Activated CD8-positive, alpha-beta memory T cell treated with anti-CD3 and anti-CD28 coated beads, Interleukin-2, amount 10 ng/mL, durations not matched to agents 7 days and 5 days (primary cell): ENCODE results near the gene ZDHHC24. TPM values are rescaled to one million over a fixed set of nuclear protein-coding genes. Genes with fewer than 3 reads are reported as not detected.

Source experiments
- ATAC-seq: fragments of 150-1000 bp; cut with Tn5 transposase; one replicate; pipeline ENCODE4 v1.10.0; 2021; ENCODE audit warnings: moderate library complexity
- CTCF ChIA-PET: fragments of 350-600 bp; sonication (Branson Sonifier 250); formaldehyde crosslinking; loops from one replicate; lab custom pipeline; 2021; ENCODE audit warnings: antibody characterized with exemption; lab: Charles Lee
- DNase-seq: peaks from one replicate; pipeline ENCODE4 v3.0.0-alpha.2; 2020
- H3K27ac Mint-ChIP-seq: one replicate; pipeline ENCODE4 v1.8.0; 2021; ENCODE audit warnings: mild to moderate bottlenecking, mixed read lengths
- H3K27me3 Mint-ChIP-seq: one replicate; pipeline ENCODE4 v1.8.0; 2021; ENCODE audit warnings: mixed read lengths
- H3K36me3 Mint-ChIP-seq: one replicate; pipeline ENCODE4 v1.8.0; 2021; ENCODE audit warnings: mild to moderate bottlenecking, mixed read lengths
- H3K4me1 Mint-ChIP-seq: one replicate; pipeline ENCODE4 v1.8.0; 2021; ENCODE audit warnings: mixed read lengths
- H3K4me3 Mint-ChIP-seq: one replicate; pipeline ENCODE4 v1.8.0; 2021; ENCODE audit warnings: mild to moderate bottlenecking, moderate library complexity, mixed read lengths
- H3K9me3 Mint-ChIP-seq: one replicate; pipeline ENCODE4 v1.8.0; 2022; ENCODE audit warnings: low read depth, mixed read lengths
- total RNA-seq, 2 experiments: library from RNA; stranded (reverse); gene quantifications; one replicate each; pipeline ENCODE4 v1.2.3, GENCODE V29; 2021

Gene ZDHHC24
- total RNA-seq, 2 experiments from 2014 or later = 18.7 to 19.8 TPM

DNA sequence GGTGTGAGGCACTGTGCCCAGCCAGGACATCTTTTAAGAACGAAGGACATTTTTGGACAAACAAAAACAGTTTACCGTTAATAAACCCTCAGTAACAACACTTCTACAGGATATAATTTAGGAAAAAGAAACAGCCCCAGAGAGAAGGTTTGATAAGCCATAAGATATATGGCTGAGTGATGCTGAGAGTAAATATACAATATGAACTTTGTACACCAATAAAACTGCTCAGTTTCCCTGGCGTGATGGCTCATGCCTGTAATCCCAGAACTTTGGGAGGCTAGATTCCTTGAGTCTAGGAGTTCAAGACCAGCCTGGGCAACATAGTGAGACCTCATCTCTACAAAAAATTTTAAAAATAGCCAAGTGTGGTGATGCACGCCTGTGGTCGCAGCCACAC lies 47.3 kb downstream of the ZDHHC24 start:
- ATAC-seq = no peak
- H3K9me3 Mint-ChIP-seq = no peaks in the 10 kb centered on the region
- H3K27ac Mint-ChIP-seq = no peak overlapping the region
- H3K4me1 Mint-ChIP-seq = no peaks in the 10 kb centered on the region
- CTCF ChIA-PET = no interaction called here
- H3K27me3 Mint-ChIP-seq = no peaks in the 10 kb centered on the region
- no peak for DNase-seq
- H3K4me3 Mint-ChIP-seq = no peak overlapping the region
- peaks cover 14% of the 10 kb centered on the region for H3K36me3 Mint-ChIP-seq

- no peak overlapping the region for H3K27ac Mint-ChIP-seq
- no peak overlapping the region for H3K4me3 Mint-ChIP-seq
- CTCF ChIA-PET = no interaction called here
- no peak for ATAC-seq
- H3K27me3 Mint-ChIP-seq = no peaks in the 10 kb centered on the region
- no peak for DNase-seq
- no peaks in the 10 kb centered on the region for H3K9me3 Mint-ChIP-seq
- no peaks in the 10 kb centered on the region for H3K4me1 Mint-ChIP-seq
- peaks cover 18% of the 10 kb centered on the region for H3K36me3 Mint-ChIP-seq
Observed at GRCh38 chr11:66497206-66497605, 48.6 kb downstream of the ZDHHC24 start.

GRCh38 chr11:66495401-66495854 lies 50.4 kb downstream of the ZDHHC24 start:
- H3K27ac Mint-ChIP-seq = no peak overlapping the region
- peaks cover 15% of the 10 kb centered on the region for H3K36me3 Mint-ChIP-seq
- no peak overlapping the region for H3K4me3 Mint-ChIP-seq
- CTCF ChIA-PET = interaction anchor here (1.1 kb wide), 1 partner anchor 12 kb away, joined by 5 read pairs; no protein-coding TSS in a partner anchor
- ATAC-seq (peak; percentile 47), DNase-seq (no peak)
- H3K4me1 Mint-ChIP-seq = no peaks in the 10 kb centered on the region
- H3K27me3 Mint-ChIP-seq = no peaks in the 10 kb centered on the region
- H3K9me3 Mint-ChIP-seq = no peaks in the 10 kb centered on the region

DNA sequence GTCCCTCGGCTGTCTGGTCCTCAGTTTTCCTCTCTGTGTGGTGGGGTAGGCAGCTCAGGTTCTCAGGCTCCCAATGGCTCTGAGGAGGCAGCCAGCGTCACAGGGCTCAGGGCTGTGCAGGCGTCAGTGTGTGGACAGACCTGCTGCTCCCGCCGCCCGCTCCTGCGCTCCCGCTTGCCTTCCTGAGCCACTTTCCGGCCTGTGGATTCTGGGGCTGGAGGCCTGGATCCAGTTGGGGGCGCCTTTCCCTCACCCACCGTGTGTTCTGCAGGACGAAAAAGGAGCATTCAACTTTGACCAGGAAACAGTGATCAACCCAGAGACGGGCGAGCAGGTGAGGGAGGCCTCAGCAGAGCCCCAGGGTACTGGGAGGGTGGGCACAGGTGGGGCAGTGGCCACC lies 50.9 kb downstream of the ZDHHC24 start:
- ATAC-seq = no peak
- CTCF ChIA-PET = interaction anchor here (1.1 kb wide), 1 partner anchor 11 kb away, joined by 5 read pairs; no protein-coding TSS in a partner anchor

DNA sequence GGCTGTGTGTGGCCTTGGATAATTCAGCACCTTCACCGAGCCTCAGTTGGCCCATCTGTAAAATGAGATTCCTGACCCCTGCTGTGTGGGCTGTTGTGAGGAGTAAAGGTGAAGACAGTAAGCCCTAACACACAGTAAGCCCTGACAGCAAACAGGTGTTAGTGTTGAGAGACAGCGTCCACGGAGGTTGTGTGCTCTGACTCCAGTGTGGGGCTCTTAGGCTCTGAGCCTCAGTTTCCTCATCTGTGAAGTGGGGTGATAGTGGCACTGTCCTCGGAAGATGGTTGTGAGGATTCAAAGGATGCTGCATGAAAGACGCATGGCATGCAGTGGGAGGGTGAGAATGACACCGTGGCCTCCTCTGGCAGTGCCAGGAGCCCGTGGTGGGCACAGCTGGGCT lies 51.4 kb downstream of the ZDHHC24 start:
- Mint-ChIP-seq H3K27me3 (no peaks in the 10 kb centered on the region), H3K36me3 (peaks cover 15% of the 10 kb centered on the region), H3K9me3 (no peaks in the 10 kb centered on the region), H3K4me3 (no peak overlapping the region), H3K27ac (no peak overlapping the region), H3K4me1 (no peaks in the 10 kb centered on the region)
- CTCF ChIA-PET = interaction anchor here (1.1 kb wide), 1 partner anchor 11 kb away, joined by 5 read pairs; no protein-coding TSS in a partner anchor
- DNase-seq (no peak), ATAC-seq (no peak)

More for the DNA sequence above, 50.9 kb downstream of the ZDHHC24 start:
- Mint-ChIP-seq H3K4me1 (no peaks in the 10 kb centered on the region), H3K27me3 (no peaks in the 10 kb centered on the region), H3K36me3 (peaks cover 15% of the 10 kb centered on the region), H3K9me3 (no peaks in the 10 kb centered on the region), H3K4me3 (no peak overlapping the region), H3K27ac (no peak overlapping the region)
- no peak for DNase-seq

DNA sequence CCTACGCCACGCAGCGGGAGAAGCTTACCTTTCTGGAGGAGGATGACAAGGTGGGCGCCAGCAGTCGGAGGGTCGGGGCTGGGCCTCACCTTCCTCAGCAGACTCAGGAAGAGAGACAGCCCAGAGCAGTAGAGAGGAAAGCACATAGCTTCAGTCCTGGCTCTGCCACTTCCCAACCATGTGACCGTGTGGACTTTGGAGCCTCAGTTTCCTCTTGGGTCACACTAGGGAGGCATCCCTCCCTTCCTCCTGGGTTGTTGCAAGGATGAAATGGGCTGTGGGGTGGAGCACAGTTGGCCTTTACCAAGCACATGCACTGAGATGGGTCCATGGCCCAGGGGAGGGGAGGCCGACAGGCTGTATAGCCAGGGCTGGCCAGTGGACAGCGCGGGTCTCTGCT lies 52.7 kb downstream of the ZDHHC24 start:
- no peaks in the 10 kb centered on the region for H3K4me1 Mint-ChIP-seq
- H3K27ac Mint-ChIP-seq = no peak overlapping the region
- H3K4me3 Mint-ChIP-seq = no peak overlapping the region
- ATAC-seq (no peak), DNase-seq (no peak)
- peaks cover 15% of the 10 kb centered on the region for H3K36me3 Mint-ChIP-seq
- CTCF ChIA-PET = interaction anchor here (1.5 kb wide), 1 partner anchor 107 kb away, joined by 3 read pairs; no protein-coding TSS in a partner anchor
- no peaks in the 10 kb centered on the region for H3K27me3 Mint-ChIP-seq
- H3K9me3 Mint-ChIP-seq = no peaks in the 10 kb centered on the region

DNA sequence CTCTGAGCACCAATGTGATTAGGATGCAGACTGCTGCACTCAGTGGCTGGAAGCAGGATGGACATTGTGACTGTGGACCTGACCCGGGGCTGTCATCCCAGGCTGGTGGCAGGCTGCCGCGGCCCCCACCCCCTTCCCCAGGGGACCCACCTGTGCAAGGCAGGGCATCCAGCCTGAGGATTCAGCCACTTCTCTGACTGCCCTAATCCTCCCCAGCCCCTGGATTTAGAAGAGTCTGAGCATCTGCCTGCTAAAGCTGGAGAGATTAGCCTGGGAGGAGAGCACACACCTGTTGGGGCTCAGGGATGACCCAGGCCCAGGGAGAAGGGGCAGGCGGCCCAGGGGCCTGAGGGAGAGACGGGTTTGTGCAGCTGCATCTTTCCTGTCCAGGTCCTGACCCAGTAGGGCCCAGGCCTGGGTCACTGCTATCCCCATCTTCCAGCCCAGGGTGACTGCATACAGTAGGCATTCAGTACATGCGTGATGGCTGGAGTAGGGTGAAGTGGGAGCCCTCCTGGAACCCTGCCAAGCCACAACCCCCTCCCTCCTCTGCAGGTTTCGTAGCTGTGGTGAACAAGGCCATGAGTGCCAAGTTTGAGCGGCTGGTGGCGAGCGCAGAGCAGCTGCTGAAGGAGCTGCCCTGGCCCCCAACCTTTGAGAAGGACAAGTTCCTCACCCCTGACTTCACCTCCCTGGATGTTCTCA lies 53.5 kb downstream of the ZDHHC24 start:
- peaks cover 15% of the 10 kb centered on the region for H3K36me3 Mint-ChIP-seq
- H3K9me3 Mint-ChIP-seq = no peaks in the 10 kb centered on the region
- CTCF ChIA-PET = interaction anchor here (1.1 to 1.5 kb wide), 4 partner anchors 13 to 186 kb away, joined by 3 to 5 read pairs (median 4); partner anchors contain the start of gene RBM4B
- no peak for DNase-seq
- no peak overlapping the region for H3K4me3 Mint-ChIP-seq
- no peak for ATAC-seq
- no peaks in the 10 kb centered on the region for H3K27me3 Mint-ChIP-seq
- H3K4me1 Mint-ChIP-seq = no peaks in the 10 kb centered on the region
- H3K27ac Mint-ChIP-seq = no peak overlapping the region

DNA sequence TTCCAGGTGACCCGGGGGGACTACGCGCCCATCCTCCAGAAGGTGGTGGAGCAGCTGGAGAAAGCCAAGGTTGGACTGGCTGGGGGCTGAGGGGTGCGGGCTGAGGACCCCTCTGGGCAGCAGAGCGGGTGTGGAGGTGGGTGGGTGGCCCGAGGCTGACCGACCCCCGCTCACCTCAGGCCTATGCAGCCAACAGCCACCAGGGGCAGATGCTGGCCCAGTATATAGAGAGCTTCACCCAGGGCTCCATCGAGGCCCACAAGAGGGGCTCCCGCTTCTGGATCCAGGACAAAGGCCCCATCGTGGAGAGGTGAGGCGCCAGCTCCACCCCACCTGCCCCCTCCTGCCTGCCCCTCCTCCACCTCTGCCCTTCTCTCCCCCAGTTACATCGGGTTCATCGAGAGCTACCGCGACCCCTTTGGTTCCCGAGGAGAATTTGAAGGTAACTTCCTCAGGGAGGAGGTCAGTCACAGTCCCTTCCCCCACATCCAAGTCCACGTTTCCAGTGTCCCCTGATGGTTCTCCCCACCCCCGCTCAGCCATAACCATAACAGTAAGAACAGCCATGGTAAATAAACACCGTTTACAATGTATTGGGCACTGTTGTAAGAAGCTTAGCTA lies 54.4 kb downstream of the ZDHHC24 start:
- no peaks in the 10 kb centered on the region for H3K4me1 Mint-ChIP-seq
- H3K27me3 Mint-ChIP-seq = no peaks in the 10 kb centered on the region
- DNase-seq (no peak), ATAC-seq (no peak)
- H3K36me3 Mint-ChIP-seq = peaks cover 11% of the 10 kb centered on the region
- no peak overlapping the region for H3K27ac Mint-ChIP-seq
- CTCF ChIA-PET = interaction anchor here (1.0 to 1.5 kb wide), 5 partner anchors 11 to 186 kb away, joined by 3 to 6 read pairs (median 4); partner anchors contain the start of genes DPP3 and RBM4B
- no peak overlapping the region for H3K4me3 Mint-ChIP-seq
- H3K9me3 Mint-ChIP-seq = no peaks in the 10 kb centered on the region

- CTCF ChIA-PET = interaction anchor here (0.6 to 1.6 kb wide), 3 partner anchors 10 to 203 kb away, joined by 3 to 4 read pairs (median 3); partner anchors contain the start of gene DPP3
- no peak for ATAC-seq
- Mint-ChIP-seq H3K4me3 (no peak overlapping the region), H3K27ac (no peak overlapping the region), H3K4me1 (peaks cover 1% of the 10 kb centered on the region), H3K36me3 (peaks cover 10% of the 10 kb centered on the region), H3K9me3 (no peaks in the 10 kb centered on the region), H3K27me3 (no peaks in the 10 kb centered on the region)
- no peak for DNase-seq
Observed at GRCh38 chr11:66489636-66490035, 56.2 kb downstream of the ZDHHC24 start.

DNA sequence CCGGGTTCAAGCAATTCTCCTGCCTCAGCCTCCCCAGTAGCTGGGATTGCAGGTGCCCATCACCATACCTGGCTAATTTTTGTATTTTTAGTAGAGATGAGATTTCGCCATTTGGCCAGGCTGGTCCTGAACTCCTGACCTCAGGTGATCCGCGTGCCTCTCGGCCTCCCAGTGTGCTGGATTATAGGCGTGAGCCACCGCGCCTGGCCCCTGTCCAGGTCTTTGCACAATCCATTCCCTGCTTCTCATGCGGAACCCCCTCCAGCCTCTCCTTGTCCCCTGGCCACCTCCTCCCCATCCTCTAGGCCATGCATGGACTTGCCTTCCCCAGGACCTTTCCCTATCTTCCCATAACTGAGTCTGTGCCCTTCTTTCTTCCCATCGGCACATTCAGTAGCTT lies 56.9 kb downstream of the ZDHHC24 start:
- H3K4me3 Mint-ChIP-seq = no peak overlapping the region
- H3K36me3 Mint-ChIP-seq = peaks cover 10% of the 10 kb centered on the region
- H3K9me3 Mint-ChIP-seq = no peaks in the 10 kb centered on the region
- no peak for DNase-seq
- no peak for ATAC-seq
- peaks cover 1% of the 10 kb centered on the region for H3K4me1 Mint-ChIP-seq
- H3K27ac Mint-ChIP-seq = no peak overlapping the region
- CTCF ChIA-PET = interaction anchor here (0.7 kb wide), 1 partner anchor 9 kb away, joined by 3 read pairs; the partner anchor contains the start of gene DPP3
- H3K27me3 Mint-ChIP-seq = no peaks in the 10 kb centered on the region

DNA sequence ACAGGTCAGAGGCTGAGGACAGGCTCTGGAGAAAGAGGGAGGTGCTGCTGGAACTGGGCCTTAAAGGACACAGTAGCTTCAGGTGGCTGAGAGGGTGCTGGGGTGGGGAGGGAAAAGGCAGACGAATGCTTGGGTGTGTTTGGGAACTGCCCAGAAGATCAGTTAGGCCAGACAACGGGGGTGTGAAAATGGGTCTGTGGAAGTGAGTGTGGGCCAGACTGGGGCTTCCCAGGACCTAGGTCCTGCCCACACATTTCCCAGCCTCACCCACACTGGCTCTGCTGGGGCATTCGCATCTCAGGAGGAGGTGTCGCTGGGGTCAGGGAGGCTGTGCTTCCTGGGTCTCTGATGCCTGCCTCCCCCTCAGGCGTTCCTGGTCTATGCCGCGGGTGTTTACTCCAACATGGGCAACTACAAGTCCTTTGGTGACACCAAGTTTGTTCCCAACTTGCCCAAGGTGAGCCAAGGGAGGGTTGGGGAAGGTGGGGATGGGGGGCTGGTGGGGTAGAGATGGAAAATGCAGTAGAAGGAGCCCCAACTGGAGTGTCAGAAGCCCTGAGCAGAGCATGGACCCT lies 61.0 kb downstream of the ZDHHC24 start:
- Mint-ChIP-seq H3K36me3 (peaks cover 12% of the 10 kb centered on the region), H3K4me3 (no peak overlapping the region), H3K27ac (no peak overlapping the region), H3K4me1 (peaks cover 22% of the 10 kb centered on the region), H3K9me3 (no peaks in the 10 kb centered on the region), H3K27me3 (no peaks in the 10 kb centered on the region)
- ATAC-seq (no peak), DNase-seq (no peak)
- CTCF ChIA-PET = interaction anchor here (1.1 to 2.0 kb wide), 3 partner anchors 10 to 193 kb away, joined by 3 to 6 read pairs (median 5); partner anchors contain the start of gene RBM4B

DNA sequence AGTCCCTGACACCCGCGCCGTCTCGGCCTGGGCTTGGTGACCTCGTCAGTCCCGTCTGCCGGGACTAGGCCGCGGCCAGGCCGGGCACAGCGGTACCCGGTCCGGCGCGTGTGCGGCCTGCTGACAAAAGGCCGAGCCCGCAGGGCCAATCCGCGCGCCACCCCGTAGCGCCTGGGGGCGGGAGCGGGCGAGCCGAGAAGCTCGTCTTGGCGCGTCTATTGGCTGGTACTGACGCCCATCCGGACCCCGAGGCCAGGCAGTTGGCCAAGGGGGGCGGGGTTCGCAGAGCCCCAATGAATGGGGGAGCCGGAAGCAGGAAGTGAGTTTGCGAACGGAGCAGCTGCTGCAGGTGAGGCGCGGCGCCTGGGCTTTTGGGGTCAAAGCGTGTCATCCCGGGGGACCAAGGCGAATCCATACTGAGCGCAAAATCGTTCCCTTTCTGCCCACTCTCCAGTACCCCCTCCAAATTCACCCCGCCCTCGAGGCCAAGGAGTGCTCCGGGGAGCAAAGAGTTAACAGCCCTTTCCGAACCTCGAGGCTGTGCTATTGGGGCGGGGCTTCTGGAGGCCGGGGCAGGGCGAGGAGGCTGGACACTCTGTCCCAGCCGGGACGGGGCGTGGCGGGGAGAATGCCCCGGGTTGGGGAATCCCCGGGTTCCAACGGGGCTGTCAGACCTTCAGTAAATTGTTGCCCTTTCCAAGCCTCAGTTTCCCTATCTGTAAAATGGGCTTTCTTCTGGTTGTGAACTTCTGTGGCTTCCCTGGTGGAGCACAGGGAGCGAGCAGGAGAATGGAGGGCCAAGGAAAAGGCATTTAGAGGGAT lies 65.5 kb downstream of the ZDHHC24 start, which contains the start of gene DPP3:
TSS of gene DPP3 (plus strand) at position 318 of the 822 bp plus-strand sequence. CDS start 1,767 bp downstream, outside the sequence.
- no peaks in the 10 kb centered on the region for H3K9me3 Mint-ChIP-seq

More for the DNA sequence above, 65.5 kb downstream of the ZDHHC24 start, which contains the start of gene DPP3:
- H3K27me3 Mint-ChIP-seq = no peaks in the 10 kb centered on the region
- ATAC-seq = peak; percentile 98
- peaks cover 7% of the 10 kb centered on the region for H3K36me3 Mint-ChIP-seq
- DNase-seq = peak; percentile 98
- CTCF ChIA-PET = interaction anchor here (0.9 to 3.7 kb wide), 14 partner anchors 9 to 198 kb away, joined by 3 to 43 read pairs (median 6); partner anchors contain the start of genes MRPL11, PELI3, RBM4 and RBM4B
- H3K4me1 Mint-ChIP-seq = peaks cover 33% of the 10 kb centered on the region
- H3K4me3 Mint-ChIP-seq = peak within 1 kb of the TSS; percentile 91
- H3K27ac Mint-ChIP-seq = peak within 1 kb of the TSS; percentile 93
